ENCODE results near the gene GHITM.
"Not testable (repeated sequence)": the region's sequence is repeated elsewhere in the genome, so short reads cannot be mapped to it uniquely, and the experiment has no call there.

Gene GHITM

GRCh38 chr10:84148006-84148597, 8.8 kb downstream of the GHITM start:
- DNase-seq: peak; percentile 32 to 68 (median 55)

DNA sequence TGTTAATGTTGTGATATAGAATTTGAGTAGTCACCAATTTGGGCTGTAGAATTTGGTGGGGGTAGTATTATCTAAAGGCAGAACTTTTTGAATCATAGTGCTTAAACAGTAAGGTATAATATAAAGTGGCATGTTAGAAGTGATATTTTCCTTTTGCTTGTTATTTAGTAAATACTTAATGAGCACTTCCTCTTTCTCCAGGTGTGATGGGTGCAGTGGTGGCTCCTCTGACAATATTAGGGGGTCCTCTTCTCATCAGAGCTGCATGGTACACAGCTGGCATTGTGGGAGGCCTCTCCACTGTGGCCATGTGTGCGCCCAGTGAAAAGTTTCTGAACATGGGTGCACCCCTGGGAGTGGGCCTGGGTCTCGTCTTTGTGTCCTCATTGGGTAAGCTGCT, 10.5 kb downstream of the GHITM start:
- no peak for DNase-seq

DNA sequence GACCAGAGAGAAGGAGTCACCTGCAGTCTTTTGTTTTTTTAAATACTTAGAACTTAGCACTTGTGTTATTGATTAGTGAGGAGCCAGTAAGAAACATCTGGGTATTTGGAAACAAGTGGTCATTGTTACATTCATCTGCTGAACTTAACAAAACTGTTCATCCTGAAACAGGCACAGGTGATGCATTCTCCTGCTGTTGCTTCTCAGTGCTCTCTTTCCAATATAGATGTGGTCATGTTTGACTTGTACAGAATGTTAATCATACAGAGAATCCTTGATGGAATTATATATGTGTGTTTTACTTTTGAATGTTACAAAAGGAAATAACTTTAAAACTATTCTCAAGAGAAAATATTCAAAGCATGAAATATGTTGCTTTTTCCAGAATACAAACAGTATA, 13.5 kb downstream of the GHITM start:
- DNase-seq: no peak

- DNase-seq: no peak
Observed at GRCh38 chr10:84155521-84155920, 16.2 kb downstream of the GHITM start.

- DNase-seq: no peak
Observed at GRCh38 chr10:84156009-84156408, 16.7 kb downstream of the GHITM start.

- DNase-seq: peak; percentile 60 to 80 (median 72)
Observed at GRCh38 chr10:84156768-84157167, 17.5 kb downstream of the GHITM start.

DNA sequence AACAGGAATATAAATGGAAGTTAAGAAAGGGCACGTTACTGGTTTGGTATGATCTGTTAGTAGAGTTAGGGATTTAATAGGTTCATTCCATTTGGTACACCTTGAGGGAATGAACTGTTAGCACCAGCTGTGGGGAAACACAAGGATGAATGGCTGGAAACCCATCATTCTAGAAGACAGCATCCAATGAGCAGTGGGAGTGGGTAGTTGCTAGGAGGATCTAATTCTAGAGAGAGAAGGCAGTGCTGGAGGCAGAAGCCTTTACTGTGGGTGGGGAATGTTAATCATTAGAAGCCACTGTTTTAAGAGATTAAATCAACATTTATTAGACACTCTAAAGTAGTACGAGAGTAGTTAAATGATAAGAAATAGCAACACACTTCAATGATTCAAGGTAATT, 18.8 kb downstream of the GHITM start:
- DNase-seq: no peak

DNA sequence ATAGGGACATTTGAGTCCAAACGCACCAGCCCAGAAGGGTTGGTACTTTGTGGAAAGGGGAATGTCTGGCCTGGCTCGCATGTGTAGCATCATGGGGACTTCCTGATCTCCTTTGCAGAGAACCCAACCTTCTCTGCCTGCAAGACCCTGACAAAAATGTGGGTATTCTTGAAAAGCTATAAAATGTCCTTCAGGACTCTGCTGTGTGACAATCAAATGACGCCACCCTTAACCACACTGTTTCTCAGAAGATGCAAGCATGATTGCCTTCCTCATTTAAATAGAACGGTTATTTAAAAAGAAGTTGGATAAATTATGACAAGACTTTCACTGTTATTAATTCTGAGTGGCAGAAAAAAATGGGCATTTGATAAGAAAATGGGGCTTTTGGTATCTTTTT, 19.2 kb downstream of the GHITM start:
- peak in 1 of 4 experiments; percentile 18 for DNase-seq

DNA sequence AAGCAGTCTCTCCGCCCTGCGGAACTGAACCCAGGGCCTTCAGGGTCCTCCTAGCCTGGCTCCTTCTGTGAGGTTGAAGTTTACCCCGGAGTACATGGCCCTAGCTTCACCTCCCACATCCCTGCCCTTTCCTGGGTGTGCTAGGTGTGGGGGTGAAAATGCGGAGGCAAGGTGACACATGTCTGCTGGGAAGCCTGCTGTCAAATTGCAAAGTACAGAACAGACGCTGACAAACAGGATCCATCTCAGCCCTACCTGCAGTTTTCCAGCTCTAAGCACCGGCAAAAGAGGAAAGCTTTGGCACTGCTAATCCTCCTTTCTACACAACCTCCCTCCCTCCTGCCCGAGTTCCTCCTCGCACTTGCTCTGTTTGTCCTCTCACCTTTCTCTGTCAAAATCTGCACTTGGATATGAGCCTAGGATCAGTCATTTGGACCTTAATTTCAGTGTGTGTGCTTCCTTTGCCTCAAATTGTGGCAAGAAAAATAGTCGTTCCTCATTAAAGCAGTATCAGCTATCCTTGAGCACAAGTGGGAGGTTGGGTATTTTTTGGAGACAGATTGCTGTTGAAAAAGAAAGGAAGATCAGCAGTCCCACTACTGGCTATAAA, 19.9 kb downstream of the GHITM start:
- no peak for DNase-seq

GRCh38 chr10:84160663-84161362, 21.5 kb downstream of the GHITM start:
- no peak for DNase-seq

- DNase-seq: no peak
Observed at GRCh38 chr10:84163996-84164395, 24.7 kb downstream of the GHITM start.

GRCh38 chr10:84164442-84164841, 25.1 kb downstream of the GHITM start:
- DNase-seq: no peak

GRCh38 chr10:84166620-84167288, 27.4 kb downstream of the GHITM start:
- DNase-seq: no peak

DNA sequence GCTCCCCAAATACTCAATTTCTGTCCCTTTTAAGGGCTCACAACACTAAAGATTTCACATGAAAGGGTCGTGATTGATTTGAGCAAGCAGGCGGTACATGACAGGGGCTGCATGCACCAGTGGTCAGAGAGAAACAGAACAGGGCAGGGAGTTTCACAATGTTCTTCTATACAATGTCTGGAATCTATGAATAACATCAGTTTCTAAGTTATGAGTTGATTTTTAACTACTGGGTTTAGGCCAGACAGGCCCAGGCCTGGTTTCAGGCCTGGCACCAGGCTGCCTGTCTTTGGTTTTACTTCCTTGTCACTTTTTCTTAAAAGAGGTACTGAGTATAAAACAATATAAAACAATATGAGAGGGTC, 28.0 kb downstream of the GHITM start:
- DNase-seq: not testable (repeated sequence)

- not testable (repeated sequence) for DNase-seq
Observed at GRCh38 chr10:84168382-84168781, 29.1 kb downstream of the GHITM start.

GRCh38 chr10:84171237-84171636, 31.9 kb downstream of the GHITM start:
- not testable (repeated sequence) for DNase-seq

- not testable (repeated sequence) for DNase-seq
Observed at GRCh38 chr10:84171700-84172466, 32.6 kb downstream of the GHITM start.

DNA sequence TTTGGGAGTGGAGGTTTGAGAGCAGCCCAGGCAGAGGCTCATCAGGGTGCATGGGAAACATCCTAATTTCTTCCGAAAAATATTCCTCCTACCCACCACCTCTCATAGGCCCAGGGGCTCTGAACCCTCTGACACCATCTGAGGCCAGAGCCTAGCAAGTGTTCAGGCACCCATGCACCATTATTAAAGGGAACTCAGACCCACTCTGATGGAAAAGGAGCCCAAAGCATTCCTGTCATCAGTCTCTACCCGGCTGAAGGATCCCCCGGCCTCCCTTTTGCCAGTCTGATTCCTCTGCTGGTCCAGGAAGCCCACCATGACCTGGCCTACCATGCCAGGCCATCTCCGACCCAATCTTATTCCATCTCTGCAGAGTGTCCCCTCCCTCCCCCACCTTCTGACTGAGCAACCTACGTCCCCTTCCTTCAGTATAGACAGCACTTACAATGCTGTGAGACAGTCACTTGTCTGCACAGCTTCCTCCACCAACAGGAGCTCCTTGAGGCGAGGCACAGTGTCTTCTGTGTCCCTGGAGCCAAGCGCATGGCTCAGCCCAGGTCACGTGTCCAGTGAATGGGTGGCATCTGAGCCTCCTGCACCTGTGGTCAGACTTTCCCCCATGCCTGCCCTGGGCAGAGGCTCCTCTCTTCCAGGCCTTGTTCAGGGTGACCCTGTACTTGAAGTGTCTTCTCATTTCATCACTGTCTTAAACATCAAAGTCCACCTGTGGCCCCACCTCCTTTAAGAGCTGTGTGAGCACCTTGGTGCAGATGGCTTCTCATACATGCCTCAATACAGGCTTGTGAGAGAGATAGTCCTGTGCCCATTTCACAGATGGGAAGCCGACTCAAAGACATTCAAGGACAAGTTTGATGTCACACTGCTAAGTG, 33.4 kb downstream of the GHITM start:
- DNase-seq: no peak

DNA sequence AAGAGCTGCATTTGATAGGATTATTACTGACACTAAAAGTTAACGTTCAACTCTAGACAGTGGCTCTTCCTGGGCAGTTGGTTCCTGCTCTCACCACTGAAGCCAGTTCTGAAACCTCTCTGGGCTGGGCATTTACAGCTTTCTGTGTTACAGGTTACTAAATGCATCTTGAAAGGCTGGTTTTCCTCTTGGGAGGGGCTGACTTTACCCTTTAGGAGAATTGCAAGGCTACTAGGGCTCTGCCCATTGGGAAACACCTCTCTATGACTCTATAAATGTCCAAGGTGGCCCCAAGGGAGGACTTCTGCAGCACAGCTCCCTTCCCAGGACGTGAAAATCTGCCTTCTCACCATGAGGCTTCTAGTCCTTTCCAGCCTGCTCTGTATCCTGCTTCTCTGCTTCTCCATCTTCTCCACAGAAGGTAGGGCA, 34.2 kb downstream of the GHITM start, which contains the start of gene GPR15LG:
GPR15LG (plus strand) TSS at position 301 of the 429 bp plus-strand sequence; CDS start at position 352, 51 bp downstream.
- no peak for DNase-seq

GRCh38 chr10:84175436-84175835, 36.1 kb downstream of the GHITM start:
- no peak for DNase-seq

GRCh38 chr10:84176351-84176750, 37.0 kb downstream of the GHITM start:
- no peak for DNase-seq
